PFSK-1 (cell line): ENCODE results near the gene TSPAN14.

Source experiments
- FOXP2 ChIP-seq: optimal IDR thresholded peaks from 2 replicates; pipeline ENCODE3; 2011; ENCODE audit warnings: borderline replicate concordance, control low read depth, inconsistent platforms; ENCODE audit not compliant: insufficient read depth; ENCODE audit errors: extremely low read length, extremely low read depth
- POLR2AphosphoS5 ChIP-seq: IDR thresholded peaks from 2 replicates; pipeline ENCODE4 v1.6.1; 2012; ENCODE audit warnings: low read depth, mild to moderate bottlenecking, control low read depth, low read length, moderate library complexity
- SIN3A ChIP-seq: IDR thresholded peaks from 2 replicates; pipeline ENCODE4 v1.6.1; 2012; ENCODE audit warnings: mild to moderate bottlenecking, low read length, moderate library complexity, borderline replicate concordance; ENCODE audit not compliant: insufficient read depth
- TAF1 ChIP-seq: IDR thresholded peaks from 2 replicates; pipeline ENCODE4 v1.6.1; 2012; ENCODE audit warnings: low read length, control low read depth, borderline replicate concordance; ENCODE audit not compliant: insufficient read depth
- TF ChIP-seq, protein P1 (sequence below), 2 experiments: IDR thresholded peaks; 2 replicates each; pipeline versions ENCODE4 v1.6.1 to v1.8.0; 2011 to 2012; ENCODE audit warnings: low read depth in 2 of 2, low read length in 2 of 2, control low read depth in 1 of 2, inconsistent platforms in 1 of 2, mild to moderate bottlenecking in 1 of 2, moderate library complexity in 1 of 2; ENCODE audit not compliant: insufficient read depth in 1 of 2

The TSPAN14 gene

DNA sequence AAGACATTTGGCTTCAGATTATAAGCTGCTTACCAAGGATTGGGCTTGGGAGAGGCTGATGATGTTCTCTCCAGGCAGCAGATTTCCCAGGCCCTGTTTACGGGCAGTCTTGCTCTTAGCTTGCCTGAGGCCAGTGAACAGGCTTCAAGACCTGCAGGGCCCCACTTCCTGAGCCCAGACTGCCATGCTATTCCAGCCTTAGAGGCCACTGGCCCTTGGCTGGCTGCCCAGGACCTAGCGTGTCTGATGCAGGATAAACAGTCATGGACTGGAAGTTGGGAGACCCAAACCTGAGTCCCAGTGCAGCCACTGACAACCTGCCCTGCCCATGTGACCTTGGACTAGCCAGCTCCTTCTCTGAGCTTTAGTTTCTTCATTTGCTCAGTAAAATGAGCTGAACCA, 42.8 kb upstream of the TSPAN14 start:
- peak; percentile 63 for TF ChIP-seq FOXP2
- TF ChIP-seq TAF1 = no peak

DNA sequence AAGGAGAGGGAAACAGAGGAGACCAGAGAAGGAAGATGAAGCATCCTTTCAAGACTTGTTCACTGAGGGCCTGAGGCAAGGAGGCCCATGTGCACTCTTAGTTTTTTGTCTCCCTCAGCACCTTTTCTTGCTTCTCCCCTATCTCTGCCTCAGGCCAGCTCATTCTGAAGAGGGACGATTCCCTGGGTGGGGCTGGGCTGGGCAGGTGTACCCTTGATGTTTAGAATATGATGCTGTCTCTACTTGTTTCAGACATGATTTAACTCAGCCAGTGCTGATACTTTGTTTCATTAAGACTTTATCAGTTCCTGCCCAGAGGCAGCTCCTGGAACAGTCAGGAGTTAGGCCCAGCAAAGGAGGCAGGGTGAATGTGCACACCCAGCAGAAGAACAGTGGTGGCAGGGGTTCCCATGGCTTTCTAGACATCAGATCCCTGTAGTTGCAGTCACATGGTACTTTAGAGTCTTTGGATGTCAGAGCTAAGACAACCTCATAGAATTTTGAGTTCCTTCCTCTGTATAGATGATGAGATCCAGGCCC, 42.4 kb upstream of the TSPAN14 start:
- TF ChIP-seq TAF1 (no peak), SIN3A (no peak), POLR2AphosphoS5 (no peak), FOXP2 (no peak)
- TF ChIP-seq, protein P1, sequence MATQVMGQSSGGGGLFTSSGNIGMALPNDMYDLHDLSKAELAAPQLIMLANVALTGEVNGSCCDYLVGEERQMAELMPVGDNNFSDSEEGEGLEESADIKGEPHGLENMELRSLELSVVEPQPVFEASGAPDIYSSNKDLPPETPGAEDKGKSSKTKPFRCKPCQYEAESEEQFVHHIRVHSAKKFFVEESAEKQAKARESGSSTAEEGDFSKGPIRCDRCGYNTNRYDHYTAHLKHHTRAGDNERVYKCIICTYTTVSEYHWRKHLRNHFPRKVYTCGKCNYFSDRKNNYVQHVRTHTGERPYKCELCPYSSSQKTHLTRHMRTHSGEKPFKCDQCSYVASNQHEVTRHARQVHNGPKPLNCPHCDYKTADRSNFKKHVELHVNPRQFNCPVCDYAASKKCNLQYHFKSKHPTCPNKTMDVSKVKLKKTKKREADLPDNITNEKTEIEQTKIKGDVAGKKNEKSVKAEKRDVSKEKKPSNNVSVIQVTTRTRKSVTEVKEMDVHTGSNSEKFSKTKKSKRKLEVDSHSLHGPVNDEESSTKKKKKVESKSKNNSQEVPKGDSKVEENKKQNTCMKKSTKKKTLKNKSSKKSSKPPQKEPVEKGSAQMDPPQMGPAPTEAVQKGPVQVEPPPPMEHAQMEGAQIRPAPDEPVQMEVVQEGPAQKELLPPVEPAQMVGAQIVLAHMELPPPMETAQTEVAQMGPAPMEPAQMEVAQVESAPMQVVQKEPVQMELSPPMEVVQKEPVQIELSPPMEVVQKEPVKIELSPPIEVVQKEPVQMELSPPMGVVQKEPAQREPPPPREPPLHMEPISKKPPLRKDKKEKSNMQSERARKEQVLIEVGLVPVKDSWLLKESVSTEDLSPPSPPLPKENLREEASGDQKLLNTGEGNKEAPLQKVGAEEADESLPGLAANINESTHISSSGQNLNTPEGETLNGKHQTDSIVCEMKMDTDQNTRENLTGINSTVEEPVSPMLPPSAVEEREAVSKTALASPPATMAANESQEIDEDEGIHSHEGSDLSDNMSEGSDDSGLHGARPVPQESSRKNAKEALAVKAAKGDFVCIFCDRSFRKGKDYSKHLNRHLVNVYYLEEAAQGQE (IDR thresholded peaks at IDR 0.05; ENCODE audit: insufficient read depth in 1 of 2, low read depth in 2 of 2, low read length in 2 of 2) = no peak

DNA sequence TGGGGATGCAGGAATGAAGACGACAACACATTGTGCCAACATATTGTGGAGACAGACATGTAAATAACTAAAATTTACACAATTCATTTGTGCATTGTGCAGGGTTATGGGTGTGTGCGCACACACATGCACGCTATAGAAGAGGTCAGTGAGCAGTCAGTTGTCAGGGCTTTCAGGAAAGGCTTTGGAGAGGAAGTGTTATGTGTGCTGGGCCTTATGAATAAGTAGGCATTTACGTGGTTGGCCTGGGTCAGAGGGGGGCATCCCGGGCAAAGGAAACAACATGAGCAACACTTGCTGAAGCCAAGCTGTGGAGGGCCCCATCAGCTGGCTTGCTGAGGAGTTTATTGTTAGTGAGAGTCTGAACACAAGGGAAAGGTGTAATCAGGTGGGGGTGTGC, 41.6 kb upstream of the TSPAN14 start:
- TF ChIP-seq, protein P1 (IDR thresholded peaks at IDR 0.05; ENCODE audit: insufficient read depth in 1 of 2, low read depth in 2 of 2, low read length in 2 of 2) = no peak

DNA sequence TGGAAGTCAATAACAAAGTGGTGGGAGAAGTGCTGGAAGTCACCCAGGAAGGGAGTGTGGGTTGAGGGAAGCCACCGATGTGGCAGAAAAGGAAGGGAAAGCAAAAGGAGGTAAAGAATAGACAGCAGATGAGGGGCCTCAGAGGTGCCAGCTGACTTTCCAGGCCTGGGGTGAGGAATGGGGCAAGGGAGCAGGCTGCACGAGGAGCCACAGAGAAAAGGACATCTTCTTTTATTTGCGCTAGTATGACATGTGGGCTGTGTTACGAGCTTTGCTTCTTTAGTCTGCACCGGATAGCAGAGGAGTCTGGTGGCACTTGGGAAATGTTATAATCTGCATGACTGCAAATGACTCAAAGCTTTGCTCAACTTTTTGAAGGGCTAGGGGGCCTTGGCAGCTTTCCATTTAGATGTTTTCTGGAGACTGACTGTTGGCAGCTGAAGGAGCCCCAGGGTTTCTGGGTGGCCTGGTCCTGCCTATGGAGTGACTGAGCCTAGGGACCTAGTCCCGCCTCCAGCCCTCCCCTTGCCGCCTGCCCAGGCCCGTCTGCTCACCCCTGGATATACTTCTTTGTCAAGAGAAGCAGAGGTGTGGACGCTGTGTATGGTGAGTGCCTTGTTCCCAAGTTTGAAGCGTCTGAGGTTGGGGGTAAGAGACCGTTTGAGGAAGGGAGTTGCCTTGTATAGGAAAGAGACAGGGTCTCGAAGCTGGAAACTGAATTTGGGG, 40.7 kb upstream of the TSPAN14 start:
- TF ChIP-seq POLR2AphosphoS5 (no peak), FOXP2 (no peak), TAF1 (no peak), SIN3A (no peak)
- TF ChIP-seq, protein P1 (IDR thresholded peaks at IDR 0.05; ENCODE audit: insufficient read depth in 1 of 2, low read depth in 2 of 2, low read length in 2 of 2) = no peak

- TF ChIP-seq FOXP2 = peak; percentile 32
- TF ChIP-seq TAF1 = no peak
- no peak for TF ChIP-seq SIN3A
Measured at GRCh38 chr10:80414142-80414895, 39.8 kb upstream of the TSPAN14 start.
